Retinal pigment epithelial cell (primary cell): ENCODE results near the gene TRAPPC6A.

Experiments used
- DNase-seq: peaks from one replicate; pipeline ENCODE4 v3.0.0-alpha.2; 2010; ENCODE audit warnings: low read depth
- H3K4me3 ChIP-seq: 2 replicates; pipeline ENCODE4 v1.5.1; 2011; ENCODE audit warnings: mild to moderate bottlenecking, low read length, control low read depth, moderate library complexity
- TF ChIP-seq, protein P1 (sequence below): conservative IDR thresholded peaks from 2 replicates; pipeline ENCODE4 v1.5.1; 2011; ENCODE audit warnings: low read depth, low read length, control low read depth, inconsistent platforms

TRAPPC6A gene

GRCh38 chr19:45140533-45140932, 37.5 kb downstream of the TRAPPC6A start:
- no peak overlapping the region for H3K4me3 ChIP-seq
- TF ChIP-seq, protein P1, sequence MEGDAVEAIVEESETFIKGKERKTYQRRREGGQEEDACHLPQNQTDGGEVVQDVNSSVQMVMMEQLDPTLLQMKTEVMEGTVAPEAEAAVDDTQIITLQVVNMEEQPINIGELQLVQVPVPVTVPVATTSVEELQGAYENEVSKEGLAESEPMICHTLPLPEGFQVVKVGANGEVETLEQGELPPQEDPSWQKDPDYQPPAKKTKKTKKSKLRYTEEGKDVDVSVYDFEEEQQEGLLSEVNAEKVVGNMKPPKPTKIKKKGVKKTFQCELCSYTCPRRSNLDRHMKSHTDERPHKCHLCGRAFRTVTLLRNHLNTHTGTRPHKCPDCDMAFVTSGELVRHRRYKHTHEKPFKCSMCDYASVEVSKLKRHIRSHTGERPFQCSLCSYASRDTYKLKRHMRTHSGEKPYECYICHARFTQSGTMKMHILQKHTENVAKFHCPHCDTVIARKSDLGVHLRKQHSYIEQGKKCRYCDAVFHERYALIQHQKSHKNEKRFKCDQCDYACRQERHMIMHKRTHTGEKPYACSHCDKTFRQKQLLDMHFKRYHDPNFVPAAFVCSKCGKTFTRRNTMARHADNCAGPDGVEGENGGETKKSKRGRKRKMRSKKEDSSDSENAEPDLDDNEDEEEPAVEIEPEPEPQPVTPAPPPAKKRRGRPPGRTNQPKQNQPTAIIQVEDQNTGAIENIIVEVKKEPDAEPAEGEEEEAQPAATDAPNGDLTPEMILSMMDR = no peak
- no peak for DNase-seq

DNA sequence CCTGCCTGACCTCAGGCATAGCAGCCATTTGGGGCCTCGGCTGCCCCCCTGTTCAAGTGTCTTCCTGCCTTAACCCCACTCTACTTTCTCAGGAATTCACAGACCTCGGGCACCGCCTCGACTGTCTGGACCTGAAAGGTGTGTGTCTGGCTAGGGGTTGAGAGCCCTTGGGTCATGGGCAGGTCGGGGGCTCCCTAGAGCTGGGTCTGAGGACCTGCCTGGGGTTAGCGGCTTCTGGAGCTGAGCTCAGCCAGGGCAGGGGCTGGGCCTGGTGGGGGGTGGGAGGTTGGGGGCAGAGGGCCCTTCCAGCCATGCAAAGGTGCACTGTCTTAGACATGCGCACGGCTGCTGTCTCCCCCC, 37.9 kb downstream of the TRAPPC6A start:
- TF ChIP-seq, protein P1 = no peak
- DNase-seq = no peak
- H3K4me3 ChIP-seq = no peak overlapping the region

DNA sequence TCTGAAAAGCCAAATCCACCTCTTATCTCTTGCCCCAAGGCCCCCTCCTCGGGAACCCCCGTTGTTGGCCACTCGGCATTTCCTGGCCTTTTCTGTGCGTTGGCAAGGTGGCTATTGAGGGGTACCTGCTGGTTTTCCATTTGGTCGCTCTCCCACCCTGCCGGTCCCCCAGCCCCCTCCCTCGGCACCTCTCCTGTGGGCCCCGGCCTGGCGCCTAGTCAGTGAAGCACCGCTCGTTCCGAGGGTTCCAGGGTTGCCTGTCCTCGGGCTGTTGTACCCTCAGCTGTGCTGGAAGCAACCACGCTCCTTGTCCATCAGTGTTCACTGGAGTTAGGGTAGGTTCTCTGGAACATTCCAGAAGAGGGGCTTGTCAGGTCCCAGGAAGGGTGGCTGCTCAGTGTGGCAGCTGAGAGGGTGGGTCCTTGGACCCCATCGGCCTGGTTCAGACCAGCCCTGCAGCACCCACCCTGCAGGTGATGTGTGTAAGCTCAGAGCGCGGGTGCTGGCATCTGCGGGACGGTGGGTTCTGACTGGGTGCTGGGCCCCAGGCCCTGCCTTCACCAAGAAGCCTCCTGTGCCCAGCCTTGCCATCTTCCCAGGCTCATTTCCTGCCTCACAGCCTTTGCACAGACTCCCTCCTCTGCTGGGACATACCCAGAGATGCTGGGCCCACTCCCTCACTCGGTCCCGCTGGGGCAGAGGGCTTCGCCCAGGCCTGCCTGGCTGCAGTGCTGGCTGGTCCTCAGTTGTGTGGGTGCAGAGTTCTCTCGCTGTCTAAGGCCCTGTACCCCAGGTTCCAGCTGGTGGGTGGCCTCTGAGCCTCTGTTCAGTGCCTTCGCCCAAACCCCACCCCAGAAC, 38.5 kb downstream of the TRAPPC6A start:
- TF ChIP-seq, protein P1 = no peak

DNA sequence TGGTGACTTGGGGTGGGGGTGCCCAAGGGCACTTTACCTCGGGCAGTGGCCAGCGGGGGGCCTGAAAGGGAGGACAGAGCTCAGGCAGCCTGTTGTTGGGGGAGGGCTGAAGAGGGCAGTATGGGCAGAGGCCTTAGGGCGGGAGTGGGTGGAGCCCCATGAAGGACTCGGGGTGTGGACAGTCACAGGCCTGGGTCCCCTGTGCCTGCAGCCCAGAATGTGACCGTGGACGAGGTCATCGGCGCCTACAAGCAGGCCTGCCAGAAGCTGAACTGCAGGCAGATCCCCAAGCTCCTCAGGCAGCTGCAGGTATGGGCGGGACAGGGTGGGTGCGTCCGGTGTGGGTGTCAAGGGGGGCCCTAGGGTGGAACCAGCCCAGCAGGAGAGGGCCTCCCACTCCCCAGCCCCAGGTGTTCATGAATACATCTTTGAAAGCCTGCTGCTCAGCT, 39.7 kb downstream of the TRAPPC6A start:
- no peak for DNase-seq
- TF ChIP-seq, protein P1 = no peak
- no peak overlapping the region for H3K4me3 ChIP-seq

More for the DNA sequence above, 38.5 kb downstream of the TRAPPC6A start:
- DNase-seq = no peak
- no peak overlapping the region for H3K4me3 ChIP-seq

DNA sequence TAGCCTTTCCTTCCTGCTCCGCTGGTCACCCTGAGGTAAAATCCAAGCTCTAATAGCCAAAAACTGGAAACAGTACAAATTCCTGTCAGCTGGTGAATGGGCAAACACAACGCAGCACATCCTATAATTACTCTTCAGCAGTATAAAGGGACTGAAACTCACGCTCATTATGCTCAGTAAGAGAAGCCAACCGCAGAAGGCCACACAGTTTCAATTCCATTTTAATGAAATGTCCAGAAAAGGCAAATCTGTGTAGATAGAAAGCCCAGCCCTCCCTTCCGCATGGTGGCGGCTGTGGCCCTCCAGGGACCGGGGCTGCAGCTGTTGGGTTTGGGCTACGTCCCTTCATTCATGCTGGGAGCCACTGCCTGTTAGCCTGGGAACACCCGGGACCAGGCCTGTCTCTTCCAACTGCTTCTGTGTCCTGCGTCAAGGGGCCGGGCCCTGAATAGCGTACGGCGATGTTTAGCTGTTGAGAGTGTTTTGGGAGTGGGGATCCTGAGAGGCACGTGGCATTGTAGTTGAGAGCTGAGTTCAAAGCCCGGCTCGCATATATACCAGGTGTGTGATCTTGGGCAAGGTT, 40.8 kb downstream of the TRAPPC6A start:
- TF ChIP-seq, protein P1 = no peak
- H3K4me3 ChIP-seq = no peak overlapping the region
- DNase-seq = no peak

DNA sequence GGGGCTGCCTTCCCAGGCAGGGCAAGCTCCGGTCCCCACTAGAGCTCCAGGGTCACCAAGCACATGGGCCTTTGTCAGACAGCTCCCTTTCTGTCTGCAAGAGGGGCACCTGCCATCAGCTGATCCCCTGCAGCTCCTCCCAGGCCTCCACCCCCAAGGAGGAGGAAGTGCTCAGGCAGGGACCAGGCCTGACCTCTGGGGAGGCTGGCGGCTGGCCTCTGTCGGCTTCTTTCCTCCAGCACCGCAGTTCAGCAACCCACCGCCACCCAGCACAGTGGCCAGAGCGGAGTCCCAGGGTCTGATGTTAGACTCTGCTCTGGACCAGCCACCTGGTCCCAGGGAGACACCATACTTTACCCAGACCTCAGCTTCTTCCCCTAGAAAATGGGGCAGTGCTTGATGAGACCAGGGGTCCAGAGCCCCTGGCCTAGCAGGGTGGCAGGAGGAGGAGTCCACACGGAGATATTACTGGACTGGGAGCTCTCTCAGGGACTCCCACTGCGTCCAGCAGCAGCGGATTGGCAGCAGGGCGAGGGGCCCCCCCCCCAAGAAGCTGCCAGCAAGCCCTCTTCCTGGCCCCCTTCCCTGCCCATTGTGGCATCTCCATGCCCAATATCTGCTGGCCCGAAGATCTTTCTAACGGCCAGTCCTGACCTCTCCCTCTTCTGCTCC, 41.4 kb downstream of the TRAPPC6A start:
- H3K4me3 ChIP-seq = no peak overlapping the region
- TF ChIP-seq, protein P1 = no peak
- DNase-seq = no peak
